ENCODE data around the gene WT1. TPM values are rescaled to one million over a fixed set of nuclear protein-coding genes. Genes with fewer than 3 reads are reported as not detected.

The WT1 gene
- total RNA-seq, 6 experiments from 2014 or later: not detected

DNA sequence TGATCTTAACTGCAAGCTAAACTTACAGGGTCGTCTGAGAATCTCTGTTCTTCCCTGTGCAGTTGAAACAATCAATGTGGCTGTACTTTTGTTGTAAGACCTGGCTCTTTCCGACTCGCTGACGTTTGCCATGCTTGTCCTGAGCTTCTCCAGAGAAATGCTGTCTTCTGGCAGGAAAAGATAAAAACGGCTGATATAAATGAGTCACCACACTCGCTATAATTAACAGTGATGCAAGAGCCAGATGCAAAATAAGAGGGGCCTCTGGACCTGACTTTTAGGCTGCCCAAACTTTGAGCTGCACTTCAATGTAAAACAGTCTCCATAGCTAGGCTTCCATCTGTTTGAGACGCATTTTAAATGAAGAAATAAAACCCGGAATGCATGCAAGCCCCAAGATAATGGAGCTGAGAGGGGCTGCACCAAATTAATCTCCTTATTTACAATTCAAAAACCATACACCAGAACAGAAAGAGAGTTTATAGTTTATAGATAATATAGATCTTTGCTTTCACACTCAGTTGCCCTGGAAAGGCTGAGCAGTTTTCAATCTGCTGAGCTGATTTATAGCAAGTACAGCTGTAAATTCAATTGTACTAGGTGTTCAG, 48.5 kb downstream of the WT1 start:
- no peaks in the 10 kb centered on the region for H3K9me3 Mint-ChIP-seq
- H3K27ac Mint-ChIP-seq: no peak overlapping the region
- H3K4me3 Mint-ChIP-seq: no peak overlapping the region
- peaks cover 24% of the 10 kb centered on the region for H3K27me3 Mint-ChIP-seq (ENCODE audit: insufficient read depth)
- TF ChIP-seq, protein P1, sequence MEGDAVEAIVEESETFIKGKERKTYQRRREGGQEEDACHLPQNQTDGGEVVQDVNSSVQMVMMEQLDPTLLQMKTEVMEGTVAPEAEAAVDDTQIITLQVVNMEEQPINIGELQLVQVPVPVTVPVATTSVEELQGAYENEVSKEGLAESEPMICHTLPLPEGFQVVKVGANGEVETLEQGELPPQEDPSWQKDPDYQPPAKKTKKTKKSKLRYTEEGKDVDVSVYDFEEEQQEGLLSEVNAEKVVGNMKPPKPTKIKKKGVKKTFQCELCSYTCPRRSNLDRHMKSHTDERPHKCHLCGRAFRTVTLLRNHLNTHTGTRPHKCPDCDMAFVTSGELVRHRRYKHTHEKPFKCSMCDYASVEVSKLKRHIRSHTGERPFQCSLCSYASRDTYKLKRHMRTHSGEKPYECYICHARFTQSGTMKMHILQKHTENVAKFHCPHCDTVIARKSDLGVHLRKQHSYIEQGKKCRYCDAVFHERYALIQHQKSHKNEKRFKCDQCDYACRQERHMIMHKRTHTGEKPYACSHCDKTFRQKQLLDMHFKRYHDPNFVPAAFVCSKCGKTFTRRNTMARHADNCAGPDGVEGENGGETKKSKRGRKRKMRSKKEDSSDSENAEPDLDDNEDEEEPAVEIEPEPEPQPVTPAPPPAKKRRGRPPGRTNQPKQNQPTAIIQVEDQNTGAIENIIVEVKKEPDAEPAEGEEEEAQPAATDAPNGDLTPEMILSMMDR (IDR thresholded peaks at IDR 0.05): no peak
- H3K36me3 Mint-ChIP-seq (ENCODE audit: low read depth): no peaks in the 10 kb centered on the region
- peaks cover 18% of the 10 kb centered on the region for H3K4me1 Mint-ChIP-seq (ENCODE audit: low read depth)
- DNase-seq: peak; percentile 25

DNA sequence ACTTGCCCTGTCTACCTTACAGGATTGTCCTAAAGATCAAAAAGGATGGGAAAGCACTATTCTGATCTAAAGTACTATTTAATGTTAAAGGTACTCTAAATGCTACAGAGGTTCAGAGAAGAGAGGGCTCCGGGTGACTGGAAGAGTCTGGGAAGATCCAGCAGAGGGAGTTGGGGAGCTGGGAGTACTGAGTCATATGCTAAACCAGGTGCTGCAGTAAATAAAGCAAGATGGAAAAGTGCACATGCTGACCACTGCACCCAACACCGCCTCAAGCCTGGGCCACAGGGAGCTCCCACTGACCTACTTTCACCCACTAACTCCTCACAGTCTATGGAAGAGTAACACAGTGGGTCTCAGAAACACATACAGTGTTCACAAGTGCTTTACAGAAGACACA, 49.3 kb downstream of the WT1 start:
- no peaks in the 10 kb centered on the region for H3K9me3 Mint-ChIP-seq
- TF ChIP-seq, protein P1 (IDR thresholded peaks at IDR 0.05): peak; percentile 65

DNA sequence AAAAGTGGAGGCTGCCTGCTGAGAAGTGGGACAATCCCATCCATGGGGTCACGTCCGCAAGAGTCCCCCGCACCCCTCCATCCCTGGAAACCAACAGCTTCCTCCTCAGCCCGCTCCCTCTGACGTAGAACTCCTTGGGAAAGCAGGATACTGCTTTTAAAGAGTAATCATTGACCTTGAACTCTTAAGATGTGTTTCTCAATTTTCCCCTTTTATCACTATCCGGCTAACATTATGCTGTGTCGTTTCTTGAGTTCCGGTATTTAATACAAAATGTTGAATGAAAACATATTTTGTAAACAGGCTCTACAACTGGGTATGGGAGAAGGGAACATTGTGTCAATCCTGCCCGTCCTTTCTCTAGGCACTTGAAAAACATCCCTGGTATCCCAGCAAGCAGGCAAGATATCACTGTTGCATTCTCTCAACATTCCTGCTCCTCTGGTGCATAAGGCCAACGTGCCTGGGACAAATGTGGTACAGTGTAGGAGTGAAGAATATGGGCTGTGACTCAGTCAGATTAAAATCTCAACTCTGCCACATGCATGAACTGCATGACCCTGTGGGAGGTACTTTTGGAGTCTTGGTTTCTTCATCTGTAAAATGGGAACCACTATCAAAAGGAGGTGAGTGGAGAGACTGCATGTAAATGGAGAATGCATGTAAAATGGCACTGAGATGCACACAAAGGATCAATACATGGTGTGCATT, 52.8 kb downstream of the WT1 start:
- H3K4me3 Mint-ChIP-seq: no peak overlapping the region
- TF ChIP-seq, protein P1 (IDR thresholded peaks at IDR 0.05): no peak
- H3K27me3 Mint-ChIP-seq (ENCODE audit: insufficient read depth): peaks cover 20% of the 10 kb centered on the region
- peaks cover 17% of the 10 kb centered on the region for H3K4me1 Mint-ChIP-seq (ENCODE audit: low read depth)
- DNase-seq: no peak
- H3K9me3 Mint-ChIP-seq: no peaks in the 10 kb centered on the region
- no peaks in the 10 kb centered on the region for H3K36me3 Mint-ChIP-seq (ENCODE audit: low read depth)
- H3K27ac Mint-ChIP-seq: no peak overlapping the region

More for the DNA sequence above, 49.3 kb downstream of the WT1 start:
- peak; percentile 28 for DNase-seq
- Mint-ChIP-seq H3K4me1 (ENCODE audit: low read depth) (peaks cover 17% of the 10 kb centered on the region), H3K27me3 (ENCODE audit: insufficient read depth) (peaks cover 22% of the 10 kb centered on the region), H3K27ac (no peak overlapping the region), H3K36me3 (ENCODE audit: low read depth) (no peaks in the 10 kb centered on the region), H3K4me3 (no peak overlapping the region)

DNA sequence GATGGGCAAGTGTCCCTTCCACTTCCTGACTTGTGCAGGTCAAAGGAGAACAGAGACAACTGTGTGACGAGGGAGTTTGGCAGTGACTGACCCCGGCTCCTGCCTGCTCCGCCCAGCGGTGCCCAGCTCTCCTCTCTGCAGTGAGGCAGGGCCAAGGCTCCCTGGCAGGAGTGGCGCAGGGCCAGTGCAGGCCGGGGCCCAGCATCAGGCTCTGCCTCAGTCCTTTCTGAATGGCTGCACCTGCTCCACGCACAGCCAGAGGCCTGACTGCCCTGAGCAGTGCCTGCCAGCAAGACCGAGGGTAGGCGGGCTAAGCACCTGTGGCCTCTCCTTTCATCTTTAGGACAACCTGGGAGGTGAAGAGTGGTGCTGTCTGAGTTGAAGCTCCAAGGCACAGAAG, 54.2 kb downstream of the WT1 start:
- TF ChIP-seq, protein P1 (IDR thresholded peaks at IDR 0.05): no peak
- no peak overlapping the region for H3K4me3 Mint-ChIP-seq

DNA sequence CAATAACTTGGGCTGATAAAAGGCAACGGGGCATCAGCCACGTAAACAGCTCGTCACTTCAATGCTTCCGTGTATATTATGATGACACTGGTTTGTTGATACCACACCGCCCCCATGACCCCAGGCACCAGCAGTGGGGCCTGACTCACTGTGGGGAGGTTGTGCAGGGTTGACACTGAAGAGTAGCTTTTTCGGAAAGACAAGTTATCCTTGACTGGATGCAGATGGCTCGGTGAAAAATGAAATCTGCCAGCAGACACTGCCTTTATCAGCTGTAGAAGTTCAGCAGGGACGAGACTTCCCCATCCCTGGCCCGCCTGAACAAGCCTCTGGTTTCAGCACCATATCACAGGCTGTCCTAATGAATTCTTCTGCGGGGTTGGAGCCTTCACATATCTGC, 55.6 kb downstream of the WT1 start:
- TF ChIP-seq, protein P1 (IDR thresholded peaks at IDR 0.05): no peak
- peaks cover 14% of the 10 kb centered on the region for H3K27me3 Mint-ChIP-seq (ENCODE audit: insufficient read depth)
- no peaks in the 10 kb centered on the region for H3K36me3 Mint-ChIP-seq (ENCODE audit: low read depth)
- no peaks in the 10 kb centered on the region for H3K9me3 Mint-ChIP-seq
- H3K27ac Mint-ChIP-seq: no peak overlapping the region
- H3K4me3 Mint-ChIP-seq: no peak overlapping the region
- peaks cover 5% of the 10 kb centered on the region for H3K4me1 Mint-ChIP-seq (ENCODE audit: low read depth)
- no peak for DNase-seq

More for the DNA sequence above, 54.2 kb downstream of the WT1 start:
- DNase-seq: no peak
- Mint-ChIP-seq H3K36me3 (ENCODE audit: low read depth) (no peaks in the 10 kb centered on the region), H3K27ac (no peak overlapping the region), H3K27me3 (ENCODE audit: insufficient read depth) (peaks cover 16% of the 10 kb centered on the region), H3K9me3 (no peaks in the 10 kb centered on the region), H3K4me1 (ENCODE audit: low read depth) (peaks cover 7% of the 10 kb centered on the region)
